ENCODE results near the gene OPA3. TPM values are rescaled to one million over a fixed set of nuclear protein-coding genes. Genes with fewer than 3 reads are reported as not detected.
A peak's percentile ranks its signal among the peaks of the same experiment; 100 is the strongest.

OPA3 gene
- total RNA-seq, 4 donors from 2014 or later: 5.4 to 30.8 (median 17.0) TPM

GRCh38 chr19:45564131-45564780, 20.3 kb downstream of the OPA3 start:
- no peaks in the 10 kb centered on the region for H3K27me3 ChIP-seq
- H3K4me3 ChIP-seq (replicated peaks in 1 of 3): no peak overlapping the region
- TF ChIP-seq POLR2A (IDR thresholded peaks at IDR 0.05) (no peak), CTCF (IDR thresholded peaks at IDR 0.05) (no peak)
- no peaks in the 10 kb centered on the region for H3K4me1 ChIP-seq
- no peak overlapping the region for H3K27ac ChIP-seq
- intact Hi-C loops (cut with DNase I): no loop called here
- no peak for DNase-seq
- no peaks in the 10 kb centered on the region for H3K9me3 ChIP-seq
- H3K36me3 ChIP-seq: no peaks in the 10 kb centered on the region
- 75 to 80% methylated on average over 5 of the region's 5 CpGs for WGBS, 2 donors

- Histone ChIP-seq H3K27ac (no peak overlapping the region), H3K36me3 (no peaks in the 10 kb centered on the region), H3K27me3 (no peaks in the 10 kb centered on the region), H3K4me3 (replicated peaks in 1 of 3) (no peak overlapping the region), H3K4me1 (no peaks in the 10 kb centered on the region), H3K9me3 (no peaks in the 10 kb centered on the region)
- intact Hi-C loops (cut with DNase I): no loop called here
- 77 to 82% methylated on average over 11 of the region's 11 CpGs for WGBS, 2 donors
- DNase-seq: no peak
- TF ChIP-seq CTCF (IDR thresholded peaks at IDR 0.05) (no peak), POLR2A (IDR thresholded peaks at IDR 0.05) (no peak)
Measured at GRCh38 chr19:45560686-45561085, 23.9 kb downstream of the OPA3 start.

- H3K27ac ChIP-seq: no peak overlapping the region
- no peaks in the 10 kb centered on the region for H3K4me1 ChIP-seq
- no peaks in the 10 kb centered on the region for H3K27me3 ChIP-seq
- DNase-seq: no peak
- no peaks in the 10 kb centered on the region for H3K36me3 ChIP-seq
- intact Hi-C loops (cut with DNase I): no loop called here
- no peak overlapping the region for H3K4me3 ChIP-seq (replicated peaks in 1 of 3)
- no peak for TF ChIP-seq CTCF (IDR thresholded peaks at IDR 0.05)
- TF ChIP-seq POLR2A (IDR thresholded peaks at IDR 0.05): no peak
- WGBS, 2 donors: 85 to 90% methylated on average over 5 of the region's 5 CpGs
- H3K9me3 ChIP-seq: no peaks in the 10 kb centered on the region
Measured at GRCh38 chr19:45560038-45560437, 24.6 kb downstream of the OPA3 start.

- H3K27ac ChIP-seq: no peak overlapping the region
- no peaks in the 10 kb centered on the region for H3K36me3 ChIP-seq
- H3K27me3 ChIP-seq: no peaks in the 10 kb centered on the region
- H3K9me3 ChIP-seq: no peaks in the 10 kb centered on the region
- intact Hi-C loops (cut with DNase I): loop anchor here (5.0 kb wide), 1 partner anchor 36 kb away; no protein-coding TSS in a partner anchor
- no peak overlapping the region for H3K4me3 ChIP-seq (replicated peaks in 1 of 3)
- peak; percentile 25 to 81 (median 54) for TF ChIP-seq CTCF (IDR thresholded peaks at IDR 0.05)
- no peak for TF ChIP-seq POLR2A (IDR thresholded peaks at IDR 0.05)
- H3K4me1 ChIP-seq: no peaks in the 10 kb centered on the region
- 27 to 28% methylated on average over 10 of the region's 10 CpGs for WGBS, 2 donors
- peak; percentile 56 to 64 for DNase-seq
Measured at GRCh38 chr19:45558399-45558878, 26.2 kb downstream of the OPA3 start.

- H3K4me3 ChIP-seq (replicated peaks in 1 of 3): no peak overlapping the region
- no peak for DNase-seq
- H3K27me3 ChIP-seq: no peaks in the 10 kb centered on the region
- WGBS, 2 donors: 92 to 97% methylated on average over 2 to 3 of the region's 5 CpGs
- no peaks in the 10 kb centered on the region for H3K9me3 ChIP-seq
- H3K36me3 ChIP-seq: peaks cover 0 to 4% of the 10 kb centered on the region in 2 donors
- TF ChIP-seq CTCF (IDR thresholded peaks at IDR 0.05) (no peak), POLR2A (IDR thresholded peaks at IDR 0.05) (no peak)
- intact Hi-C loops (cut with DNase I): loop anchor here (5.0 kb wide), 1 partner anchor 35 kb away; no protein-coding TSS in a partner anchor
- no peaks in the 10 kb centered on the region for H3K4me1 ChIP-seq
- H3K27ac ChIP-seq: no peak overlapping the region
Measured at GRCh38 chr19:45556835-45557234, 27.8 kb downstream of the OPA3 start.
